GM12892 (cell line): Measurements from ENCODE around the gene BSN.

Experiments used
- POLR2A ChIP-seq: IDR thresholded peaks from 2 replicates; pipeline ENCODE4 v1.6.1; 2011; ENCODE audit warnings: low read depth, low read length, control low read depth
- POLR2AphosphoS5 ChIP-seq: IDR thresholded peaks from 2 replicates; pipeline ENCODE4 v1.6.1; 2011; ENCODE audit warnings: low read depth, low read length, control low read depth

DNA sequence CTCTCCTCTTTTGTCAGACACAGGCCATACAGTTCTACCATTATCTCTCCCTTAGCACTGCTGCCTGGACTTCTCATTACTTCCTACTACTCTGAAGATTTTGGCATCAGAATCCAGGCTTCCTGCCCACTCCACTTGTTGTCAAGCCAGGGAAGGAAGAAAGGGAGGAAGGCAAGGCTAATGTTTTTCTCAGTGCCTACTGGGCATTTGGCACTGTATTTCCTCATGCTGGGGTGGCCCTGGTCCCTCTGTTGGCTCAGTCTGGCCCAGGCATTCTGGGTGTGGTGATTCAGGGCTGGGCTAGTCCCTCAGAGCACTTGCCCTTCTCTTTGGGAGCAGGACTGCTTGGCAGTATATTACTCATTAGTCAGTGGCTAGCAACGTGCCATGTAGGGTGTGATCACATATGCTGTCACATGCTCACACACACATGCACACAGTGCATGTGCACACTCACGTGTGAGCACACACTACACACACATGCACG, 52.9 kb downstream of the BSN start:
- TF ChIP-seq POLR2AphosphoS5 (no peak), POLR2A (no peak)
